Spleen (tissue), 7 donors: ENCODE measurements around the gene RNU1-1.
"Not testable (repeated sequence)": the region's sequence is repeated elsewhere in the genome, so short reads cannot be mapped to it uniquely, and the experiment has no call there.

Experiments
- CTCF ChIP-seq, 11 experiments: fragments of 200-600 bp in 7 of 11; fragments of 450-650 bp in 4 of 11; sonication (generic) in 4 of 11; IDR thresholded peaks in 8 of 11; conservative IDR thresholded peaks in 3 of 11; 1 replicate in 7 of 11; 2 replicates in 4 of 11; pipeline versions ENCODE4 v1.4.0 to v1.8.0; 2016 to 2021; ENCODE audit warnings: antibody characterized with exemption in 11 of 11, inconsistent platforms in 4 of 11, mild to moderate bottlenecking in 1 of 11
- POLR2AphosphoS5 ChIP-seq, 3 donors: sonication (generic); formaldehyde crosslinking; IDR thresholded peaks; one replicate each; pipeline ENCODE4 v1.5.1; 2017; ENCODE audit warnings: antibody characterized with exemption in 3 of 3
- donor health status: DM: no; HTN: no; CAD: no; lungs with moderate emphysema.
- donor health status: DM: no; HTN: no; CAD: no.
- donor health status: DM: no; HTN: no; CAD: no.

GRCh38 chr1:16492937-16493336 is 21.1 kb downstream of the RNU1-1 start:
- TF ChIP-seq CTCF (IDR thresholded peaks at IDR 0.05 in 8 of 11, conservative IDR thresholded peaks at IDR 0.05 in 3 of 11); POLR2AphosphoS5 (IDR thresholded peaks at IDR 0.05): not testable (repeated sequence)
